HG03175 (cell line): ENCODE measurements around the gene MRPS18C.

Experiments used
- ATAC-seq: cut with Tn5 transposase; IDR thresholded peaks from one replicate; pipeline ENCODE4 v1.9.1; 2021; ENCODE audit warnings: mild to moderate bottlenecking, moderate library complexity; ENCODE audit not compliant: unreplicated experiment

Gene MRPS18C

GRCh38 chr4:83455281-83456183 is at the start of gene MRPS18C, which contains the start of gene HELQ:
Gene MRPS18C, plus strand, starts transcription at chr4:83456058. Its CDS starts 20 bp downstream, at chr4:83456078.
Gene HELQ, minus strand, starts transcription at chr4:83455823. Its CDS starts 130 bp downstream, at chr4:83455693.
- ATAC-seq: peak; percentile 93

GRCh38 chr4:83408908-83409307 is 47.0 kb upstream of the MRPS18C start:
- no peak for ATAC-seq

GRCh38 chr4:83413676-83414075 is 42.2 kb upstream of the MRPS18C start:
- ATAC-seq: no peak

- ATAC-seq: no peak
Observed at GRCh38 chr4:83417566-83417965, 38.3 kb upstream of the MRPS18C start.

GRCh38 chr4:83418211-83418610 is 37.6 kb upstream of the MRPS18C start:
- ATAC-seq: no peak

- ATAC-seq: no peak
Observed at GRCh38 chr4:83431200-83431599, 24.7 kb upstream of the MRPS18C start.

DNA sequence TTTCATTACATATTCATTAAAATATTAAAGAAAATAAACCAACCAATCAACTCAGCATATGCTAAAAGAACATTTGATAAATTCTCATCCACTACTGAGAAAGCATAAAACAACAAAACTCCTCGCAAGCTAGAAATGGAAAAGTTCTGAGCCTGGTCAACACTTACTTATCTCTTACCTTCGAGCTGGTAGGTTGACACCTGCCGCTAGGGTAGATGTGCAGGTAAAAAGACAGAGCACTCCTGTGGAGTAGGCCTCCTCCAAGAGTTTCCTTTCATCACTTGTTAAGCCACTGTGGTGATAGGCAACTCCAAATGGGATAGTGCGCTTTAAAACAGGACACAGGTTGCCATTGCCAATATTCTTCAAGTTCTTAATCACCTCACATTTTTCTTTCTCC is 19.2 kb upstream of the MRPS18C start:
- no peak for ATAC-seq

GRCh38 chr4:83438719-83439118 is 17.1 kb upstream of the MRPS18C start:
- ATAC-seq: no peak

GRCh38 chr4:83440148-83440814 is 15.6 kb upstream of the MRPS18C start:
- ATAC-seq: peak; percentile 42

DNA sequence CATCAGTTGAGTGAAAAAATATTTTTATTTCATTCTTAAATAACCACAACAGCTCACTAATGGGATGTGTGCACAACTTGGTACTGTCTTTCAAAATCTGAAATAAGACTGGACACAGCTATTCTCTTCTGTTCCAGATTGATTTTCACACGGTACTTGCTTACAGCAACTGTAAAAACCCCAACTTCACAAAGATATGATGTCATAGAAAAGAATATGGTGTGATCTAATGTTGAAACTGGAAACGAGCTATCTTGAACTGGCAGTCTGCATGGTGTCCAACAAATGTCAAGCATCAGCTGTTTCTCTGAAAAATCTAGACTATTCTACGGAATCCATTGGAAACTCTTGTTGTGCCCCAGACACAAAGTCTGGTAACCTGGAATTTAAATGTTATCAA is 15.0 kb upstream of the MRPS18C start:
- no peak for ATAC-seq

DNA sequence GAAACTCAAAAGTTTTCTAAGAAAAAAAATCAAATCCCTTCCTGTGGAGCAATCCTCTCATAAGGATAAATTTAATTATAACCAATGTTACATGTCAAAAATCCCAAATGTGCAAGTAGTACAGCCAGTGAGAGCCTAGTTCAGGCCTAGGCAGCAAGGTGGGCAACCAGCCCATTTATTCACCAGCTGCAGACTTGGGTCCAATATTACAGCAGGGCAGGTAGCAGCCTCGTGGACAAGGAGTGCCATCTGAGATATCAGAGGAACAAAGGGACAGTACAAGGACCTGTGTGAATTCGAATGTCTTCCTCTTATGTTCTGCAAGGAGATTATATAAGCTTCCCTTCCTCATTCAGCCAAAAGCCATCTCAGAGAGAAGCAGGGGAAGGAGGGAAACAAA is 6.8 kb upstream of the MRPS18C start:
- ATAC-seq: no peak

- no peak for ATAC-seq
Observed at GRCh38 chr4:83454686-83455085, 1.2 kb upstream of the MRPS18C start.

- ATAC-seq: no peak
Observed at GRCh38 chr4:83456184-83456501, 285 bp downstream of the MRPS18C start.

DNA sequence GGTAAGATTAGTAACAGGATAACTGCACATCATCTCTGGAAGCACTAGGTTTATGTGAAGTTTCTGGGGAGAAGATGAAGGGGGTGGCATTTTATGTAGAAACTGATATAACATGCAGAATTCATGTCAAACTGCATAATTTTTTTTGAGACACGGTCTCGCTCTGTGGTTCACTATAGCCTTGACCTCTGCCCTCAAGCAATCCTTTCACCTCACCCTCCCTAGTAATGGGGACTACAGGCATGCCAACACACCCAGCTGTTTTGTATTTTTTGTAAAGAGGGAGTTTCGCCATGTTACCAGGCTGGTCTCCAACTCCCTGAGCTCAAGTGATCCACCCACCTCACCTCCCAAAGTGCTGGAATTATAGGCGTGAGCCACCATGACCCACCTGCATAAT is 17.6 kb downstream of the MRPS18C start:
- no peak for ATAC-seq

- no peak for ATAC-seq
Observed at GRCh38 chr4:83473966-83474365, 18.1 kb downstream of the MRPS18C start.

DNA sequence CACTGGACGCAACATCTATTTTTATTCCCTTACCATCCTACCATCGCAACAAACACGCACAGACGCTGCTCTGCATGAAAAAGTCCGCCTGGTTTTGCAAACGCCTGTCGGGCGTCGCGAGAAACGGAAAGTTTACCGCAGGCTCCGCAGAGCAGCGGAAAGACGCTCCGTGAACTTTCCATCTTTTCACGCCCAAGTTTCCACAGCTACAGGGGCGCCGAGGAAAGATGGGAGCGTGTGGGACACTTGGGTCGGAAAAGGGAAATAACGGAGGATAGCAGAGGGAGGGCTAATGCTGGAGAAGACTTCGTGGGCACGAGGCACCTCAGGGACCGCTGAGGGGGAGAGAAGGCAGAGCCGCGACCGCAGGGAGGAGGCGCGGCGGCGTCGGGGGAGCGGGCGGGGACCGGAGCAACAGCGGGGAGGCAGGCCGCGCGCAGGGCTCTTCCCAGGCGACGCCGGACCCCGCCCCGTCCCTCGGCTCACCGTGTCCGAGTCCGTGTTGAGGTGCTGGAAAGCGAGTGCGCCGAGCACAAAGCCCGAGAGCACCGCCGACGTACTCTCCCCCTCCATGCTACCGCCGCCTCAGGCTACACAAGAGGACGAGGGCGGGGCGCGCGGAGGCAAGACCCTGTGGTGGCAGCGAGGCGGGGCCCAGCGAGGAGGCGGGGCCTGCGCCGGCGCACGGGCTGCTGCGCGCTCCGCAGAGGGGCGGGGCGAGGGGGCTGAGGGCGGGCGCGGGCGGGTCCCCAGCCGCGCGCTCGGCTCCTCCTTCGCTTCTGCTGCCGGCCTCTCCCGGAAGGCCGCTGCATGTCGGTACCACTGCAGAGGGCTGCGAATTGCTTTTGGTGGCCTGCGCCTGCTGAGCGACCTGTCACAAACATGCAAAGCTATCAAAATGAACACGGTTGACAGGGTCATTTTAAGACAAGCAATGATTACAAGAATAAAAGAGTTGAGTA is 28.9 kb downstream of the MRPS18C start, which contains the start of gene ABRAXAS1:
ABRAXAS1 (minus strand) TSS at position 601 of the 962 bp plus-strand sequence; CDS start at position 573, 28 bp downstream.
- ATAC-seq: peak; percentile 97

DNA sequence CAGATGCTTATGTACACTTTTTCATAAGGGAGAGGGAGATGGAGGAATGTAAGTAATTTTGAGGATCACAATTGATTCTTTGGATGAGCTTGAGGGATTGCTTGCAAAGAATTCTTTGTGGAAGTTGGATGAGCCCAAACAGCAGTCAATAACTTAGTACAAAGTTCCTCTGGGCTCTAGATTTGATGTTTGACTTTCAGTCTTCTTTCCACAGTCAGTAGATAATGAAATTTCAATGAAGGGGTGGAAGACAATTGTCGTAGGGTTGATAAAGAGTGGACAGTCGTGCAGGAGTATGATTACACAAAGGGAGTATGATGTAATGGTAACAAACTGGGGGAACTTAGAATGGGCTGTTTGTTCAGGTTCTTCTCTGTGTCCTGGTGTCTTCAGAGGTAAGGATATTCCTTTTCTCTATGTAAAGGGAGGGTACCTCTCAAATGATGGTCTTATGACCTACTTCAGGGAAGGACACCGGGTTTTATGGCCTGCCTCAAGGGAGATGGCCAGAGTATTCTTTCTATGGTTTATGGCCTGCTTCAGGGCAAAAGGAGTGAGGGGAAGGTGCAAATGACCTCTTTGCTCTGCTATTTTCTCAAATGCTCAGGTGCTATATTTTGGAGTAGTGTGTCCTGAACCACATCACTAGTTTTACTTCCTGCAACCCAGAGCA is 30.7 kb downstream of the MRPS18C start:
- no peak for ATAC-seq

DNA sequence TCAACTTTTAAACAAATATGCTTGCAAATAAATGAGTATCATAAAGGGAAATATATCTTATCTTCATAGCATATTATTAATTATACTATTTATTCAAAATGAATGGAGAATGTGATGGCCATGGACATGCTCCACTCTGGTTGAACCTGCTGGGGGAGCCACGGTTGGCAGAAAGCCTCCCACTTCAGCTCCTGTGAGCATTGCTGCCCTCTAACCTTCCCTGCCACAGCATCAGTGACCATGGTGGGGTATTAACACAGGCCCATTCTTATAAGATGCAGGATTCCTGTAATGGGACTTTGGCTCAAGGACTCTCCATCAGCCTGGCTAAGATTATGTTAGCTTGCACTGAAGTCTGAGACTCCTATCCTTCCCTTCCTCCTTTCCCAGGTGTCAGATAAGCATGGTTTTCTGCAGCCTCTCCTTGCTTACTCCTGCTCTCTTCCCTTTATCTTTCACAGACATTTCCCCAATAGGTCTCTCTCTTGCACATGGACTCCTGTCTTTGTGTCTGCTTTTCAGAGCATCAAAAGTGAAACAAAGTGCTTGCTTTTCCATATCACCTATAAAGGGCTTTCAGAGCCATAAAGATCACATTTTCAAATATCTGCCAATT is 34.0 kb downstream of the MRPS18C start:
- no peak for ATAC-seq

DNA sequence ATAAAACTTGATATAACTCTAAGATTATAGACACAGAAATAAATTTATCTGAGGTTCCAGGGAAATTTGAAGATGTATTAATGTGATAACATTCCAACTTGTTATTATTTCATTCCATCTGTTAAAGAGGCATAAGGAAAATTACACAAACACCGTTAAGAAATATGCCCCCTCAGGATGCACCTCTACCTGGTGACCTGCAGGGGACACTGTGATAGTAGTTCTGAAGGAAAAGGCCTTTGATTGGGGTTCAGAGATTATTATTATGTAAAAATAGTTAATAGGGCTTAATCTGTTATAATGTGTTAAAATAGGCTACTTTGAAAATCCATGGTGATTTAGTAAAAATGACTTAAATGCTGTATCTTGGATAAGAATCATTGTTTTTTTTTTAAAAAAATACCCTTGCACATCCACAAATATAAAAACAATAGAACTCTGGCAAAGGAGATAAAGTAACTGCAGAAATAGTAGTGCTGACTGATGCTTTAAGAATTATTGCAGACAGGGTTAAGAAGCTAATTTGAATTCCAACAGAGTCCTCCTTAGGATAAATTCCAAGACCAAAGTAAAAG is 35.1 kb downstream of the MRPS18C start:
- ATAC-seq: peak; percentile 84
